T47D (cell line): ENCODE data around the gene SLC25A29.
"Not testable (repeated sequence)": the region's sequence is repeated elsewhere in the genome, so short reads cannot be mapped to it uniquely, and the experiment has no call there.

Experiments
- DNase-seq, 2 experiments: peaks; one replicate each; pipeline versions ENCODE4 v3.0.0 to v3.0.0-alpha.2; 2011 to 2012; ENCODE audit warnings: low read depth in 1 of 2, low spot score in 1 of 2
- JUND ChIP-seq: IDR thresholded peaks from 2 replicates; pipeline ENCODE4 v1.6.1; 2012; ENCODE audit warnings: low read depth
- in situ Hi-C: cut with HindIII; loops from 2 replicates; pipeline ENCODE4 v1.10.0; 2016; ENCODE audit warnings: low sequenced_read_pairs, low pct_unique_long_range_greater_than_20kb

SLC25A29 gene

DNA sequence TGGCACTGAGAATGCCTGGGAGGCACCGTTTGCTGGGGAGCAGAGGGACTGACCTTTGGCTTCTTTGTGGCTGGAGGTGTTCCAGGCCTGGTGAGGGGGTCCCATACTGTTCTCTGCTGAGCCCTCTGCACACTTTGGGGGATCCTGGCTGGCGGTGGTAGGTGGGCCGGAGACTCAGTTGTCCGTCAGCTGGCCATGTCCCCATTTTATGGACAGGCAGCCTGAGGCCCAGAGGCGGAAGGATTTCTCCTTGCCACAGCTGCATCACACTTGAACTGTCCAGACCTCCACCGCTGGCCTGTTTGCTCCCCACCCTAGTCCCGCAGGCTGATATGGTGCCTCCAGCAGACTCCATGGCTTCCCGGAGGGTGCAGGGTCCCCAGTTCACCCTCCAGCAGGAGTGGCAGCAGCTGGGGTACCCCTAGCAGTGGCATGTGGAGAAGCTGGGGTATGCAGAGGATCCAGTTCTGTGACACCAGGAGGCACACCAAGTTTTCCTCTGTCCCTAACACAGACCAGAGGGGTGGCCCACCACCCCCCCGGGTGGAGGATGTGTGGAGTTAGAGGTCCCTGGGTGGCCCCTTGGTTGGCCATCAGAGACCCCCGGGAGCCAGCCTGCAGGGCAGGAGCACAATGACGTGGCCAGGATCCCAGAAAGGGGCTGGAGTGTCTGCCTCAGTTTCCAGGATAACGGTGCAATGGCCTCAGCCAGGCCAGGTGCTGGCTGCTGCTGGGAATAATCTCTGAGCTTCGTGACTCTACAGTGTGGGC, 14.8 kb downstream of the SLC25A29 start:
- TF ChIP-seq JUND: no peak
- in situ Hi-C loops: no loop called here
- DNase-seq: no peak

DNA sequence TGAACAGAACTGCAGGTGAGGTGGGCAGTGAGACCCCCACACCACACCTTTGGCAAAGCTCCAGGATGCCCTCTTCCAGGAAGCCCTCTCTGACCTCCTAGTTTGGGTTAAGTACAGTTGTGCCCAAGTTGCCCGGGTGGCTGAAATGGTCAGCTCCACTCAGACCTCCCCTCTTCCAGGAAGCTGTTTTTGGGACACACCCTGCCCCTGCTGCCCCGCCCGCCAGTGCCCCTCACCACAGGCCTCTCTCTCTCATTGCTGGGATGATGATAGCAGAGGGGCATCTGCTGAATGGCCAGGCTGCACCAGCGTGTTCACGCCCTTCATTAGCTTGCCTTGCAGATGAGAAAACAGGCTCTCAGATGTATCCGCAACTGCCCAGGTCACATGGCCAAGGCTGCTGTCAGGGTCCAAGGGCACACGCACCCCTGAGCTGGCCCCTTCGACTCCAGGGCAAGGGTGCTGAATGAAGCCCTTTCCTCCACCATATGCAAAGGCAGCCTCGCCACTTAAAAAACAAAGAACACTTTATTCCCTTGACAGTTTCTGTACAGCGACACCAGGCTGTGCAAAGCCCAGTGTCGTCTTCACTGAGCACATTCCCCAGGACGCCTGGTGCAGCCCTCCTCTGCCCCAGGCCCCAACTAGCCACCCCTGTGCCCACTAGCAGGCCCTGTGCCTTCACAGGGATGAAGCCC, 15.5 kb downstream of the SLC25A29 start:
- no peak for DNase-seq
- in situ Hi-C loops: no loop called here
- TF ChIP-seq JUND: no peak

DNA sequence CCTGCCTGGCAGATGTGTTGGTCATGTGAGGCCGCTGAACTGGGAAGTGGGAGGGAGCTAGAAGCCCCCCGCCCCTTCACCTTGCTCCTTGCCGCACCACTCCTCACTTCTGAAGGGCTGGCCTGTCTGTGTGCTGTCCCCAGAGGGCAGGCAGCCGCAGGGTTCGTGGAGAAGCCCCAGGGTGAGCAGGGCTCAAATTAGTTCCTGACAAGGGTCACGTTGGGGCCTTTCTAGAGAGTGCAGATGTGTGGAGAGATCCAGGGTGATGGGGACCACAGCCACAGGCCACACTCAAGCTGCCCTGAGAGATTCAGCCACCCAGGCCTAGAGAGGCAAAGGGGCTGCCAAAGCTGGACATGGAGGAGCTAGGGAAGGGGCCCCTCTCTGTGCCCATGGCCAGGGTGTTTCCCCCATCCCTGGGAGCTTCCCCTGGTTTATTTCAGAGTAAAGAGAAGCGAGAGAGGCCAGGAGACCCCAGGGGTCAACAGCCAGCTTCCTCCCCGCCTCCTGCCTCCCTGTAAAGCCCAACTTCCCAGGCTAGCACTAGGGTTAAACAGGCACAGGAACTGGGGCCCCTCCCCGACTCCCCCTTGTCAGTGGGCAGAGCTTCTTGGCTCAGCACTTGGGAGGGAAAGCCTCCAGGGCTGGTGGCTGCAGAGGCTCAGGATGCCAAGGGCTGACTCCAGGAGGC, 16.2 kb downstream of the SLC25A29 start:
- TF ChIP-seq JUND: no peak
- no peak for DNase-seq
- in situ Hi-C loops: no loop called here

DNA sequence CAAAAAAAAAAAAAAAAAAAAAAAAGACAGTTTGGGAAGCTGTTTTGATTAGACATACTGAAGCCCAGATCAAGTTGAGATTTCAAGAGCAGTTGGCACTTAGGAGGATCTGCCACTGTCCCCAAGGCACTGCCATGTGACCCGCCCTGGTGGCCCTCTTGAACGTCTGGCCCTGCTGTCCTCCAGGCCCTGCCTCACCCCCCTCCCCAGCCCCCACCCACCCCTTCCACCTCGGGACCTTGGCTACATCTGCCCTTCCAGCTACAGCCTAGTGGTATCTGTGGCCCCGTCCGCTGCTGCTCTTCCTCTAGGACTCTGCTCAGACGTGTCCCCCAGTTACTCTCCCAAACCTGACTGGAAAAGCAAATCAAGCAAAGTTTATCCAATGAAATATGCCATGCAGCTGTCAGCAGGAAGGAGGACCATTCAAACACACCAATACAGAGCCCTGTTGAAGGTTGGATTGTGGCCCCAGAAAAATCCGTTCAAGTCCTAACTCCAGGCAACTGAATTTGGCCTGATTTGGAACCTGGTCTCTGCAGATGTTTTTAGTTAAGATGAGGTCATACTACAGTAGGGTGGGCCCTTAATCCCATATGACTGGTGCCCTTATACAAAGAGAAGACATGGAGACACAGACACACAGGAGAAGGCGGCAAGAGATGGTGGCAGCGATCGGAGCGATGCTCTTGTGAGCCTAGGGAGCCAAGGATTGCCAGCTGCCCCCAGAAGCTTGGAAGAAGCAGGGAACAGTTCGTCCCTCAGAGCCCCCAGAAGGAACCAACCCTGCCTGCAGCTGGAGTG, 17.7 kb downstream of the SLC25A29 start:
- no peak for TF ChIP-seq JUND
- DNase-seq: no peak
- in situ Hi-C loops: no loop called here

DNA sequence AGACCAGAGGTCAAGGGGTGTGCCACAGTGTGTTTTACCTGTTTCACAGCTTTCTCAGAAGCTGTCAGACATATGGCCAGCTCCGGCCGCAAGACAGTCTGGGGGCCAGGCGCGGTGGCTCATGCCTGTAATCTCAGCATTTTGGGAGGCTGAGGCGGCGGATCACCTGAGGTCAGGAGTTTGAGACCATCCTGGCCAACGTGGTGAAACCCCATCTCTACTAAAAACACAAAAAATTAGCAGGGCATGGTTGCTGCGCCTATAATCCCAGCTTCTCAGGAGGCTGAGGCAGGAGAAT, 18.3 kb downstream of the SLC25A29 start:
- DNase-seq, in situ Hi-C loops: not testable (repeated sequence)

DNA sequence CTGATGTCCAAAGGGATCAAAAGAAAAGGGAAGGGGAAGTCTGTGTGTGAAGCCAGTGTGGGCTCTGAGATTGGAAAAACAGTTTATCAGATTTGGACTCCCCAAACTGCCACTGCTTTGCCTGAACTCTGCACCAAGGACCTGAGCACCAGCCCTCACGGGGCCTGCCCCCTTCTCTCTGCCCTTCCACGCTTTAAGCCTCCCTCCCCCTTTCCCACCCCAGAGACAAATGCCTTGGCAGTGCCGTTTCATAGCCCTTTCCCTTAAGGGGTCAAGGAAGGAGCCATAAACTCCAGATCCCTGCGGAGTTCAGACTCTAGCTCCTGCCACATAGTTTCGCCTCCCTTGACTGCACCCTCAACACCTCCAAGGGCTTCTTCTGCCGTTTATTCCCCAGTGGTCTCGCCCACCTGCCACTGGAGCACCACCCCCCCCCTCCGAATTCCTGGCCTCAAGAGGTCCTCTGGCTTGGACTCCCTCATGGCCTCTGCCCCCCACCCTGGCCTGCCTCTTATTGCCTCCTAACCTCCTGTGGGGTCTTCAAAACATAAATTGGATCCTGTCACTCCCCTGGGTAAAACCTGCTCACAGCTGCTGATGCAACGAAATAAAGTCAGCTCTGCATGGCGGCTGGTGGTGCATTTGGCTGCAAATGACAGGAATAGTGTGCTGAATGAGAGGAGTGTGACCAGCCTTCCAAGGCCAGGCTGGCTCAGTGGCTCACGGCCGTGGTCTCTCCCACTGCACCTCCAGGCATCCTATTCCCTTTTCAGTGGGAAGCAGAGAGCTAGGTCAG, 18.8 kb downstream of the SLC25A29 start:
- no peak for TF ChIP-seq JUND
- DNase-seq: no peak
- in situ Hi-C loops: no loop called here

DNA sequence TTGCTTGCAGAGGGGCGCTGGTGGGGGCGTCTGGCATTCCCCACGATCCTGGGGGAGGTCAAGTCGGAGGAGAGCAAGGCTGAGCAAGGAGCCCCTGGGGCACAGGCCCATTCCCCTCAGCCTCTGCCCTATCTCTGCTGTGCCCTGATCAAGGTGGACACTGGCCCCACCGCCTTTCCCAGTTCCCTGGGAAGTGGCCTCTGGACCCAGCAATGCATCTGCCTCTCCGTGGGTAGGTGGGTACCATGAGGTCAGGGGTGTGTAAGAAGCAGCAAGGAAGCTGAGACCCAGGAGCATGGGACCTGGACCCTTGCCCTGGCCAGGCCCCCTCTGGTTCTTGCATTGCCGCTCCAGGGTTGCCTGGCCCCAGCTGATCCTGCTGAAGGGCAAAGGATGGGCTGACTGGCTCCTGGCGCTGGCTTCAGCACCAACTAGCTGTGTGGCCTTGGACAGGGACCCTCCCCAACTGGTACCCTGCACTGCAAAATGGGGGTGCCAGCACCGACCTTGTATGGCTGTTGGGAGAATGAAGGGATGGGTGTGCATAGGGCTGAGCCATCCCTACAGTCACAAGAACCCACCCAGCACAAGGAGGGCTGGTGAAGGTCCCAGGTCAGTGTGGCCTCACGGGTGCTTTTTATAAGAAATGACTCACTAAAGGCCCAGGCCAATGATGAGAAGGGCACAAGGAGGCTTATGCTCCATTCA, 19.6 kb downstream of the SLC25A29 start:
- no peak for TF ChIP-seq JUND
- DNase-seq: no peak
- in situ Hi-C loops: no loop called here

DNA sequence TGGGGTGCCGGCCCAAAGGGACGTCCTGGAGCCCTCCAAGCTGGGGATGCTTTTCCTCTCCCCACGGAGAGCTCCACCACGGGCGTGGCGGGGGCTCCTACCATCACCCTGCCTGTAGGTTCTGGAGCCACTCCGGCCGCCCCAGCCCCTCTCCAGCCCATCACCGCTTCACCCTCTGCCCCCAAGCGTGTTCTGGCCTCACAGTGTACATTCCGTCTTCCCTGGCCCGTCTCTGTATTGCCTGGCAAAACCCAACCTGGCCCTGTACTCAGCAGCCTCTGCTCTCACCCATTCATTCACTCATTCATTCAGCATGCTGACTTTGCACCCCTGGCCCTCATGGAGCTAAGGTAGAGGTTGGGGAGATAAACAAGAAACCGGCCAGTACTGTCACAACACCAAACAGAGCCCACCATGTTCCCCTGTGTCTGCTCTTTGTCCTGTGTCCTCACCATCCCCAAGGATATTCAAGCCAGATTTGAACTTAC, 20.3 kb downstream of the SLC25A29 start:
- in situ Hi-C loops: no loop called here
- no peak for DNase-seq
- TF ChIP-seq JUND: no peak

DNA sequence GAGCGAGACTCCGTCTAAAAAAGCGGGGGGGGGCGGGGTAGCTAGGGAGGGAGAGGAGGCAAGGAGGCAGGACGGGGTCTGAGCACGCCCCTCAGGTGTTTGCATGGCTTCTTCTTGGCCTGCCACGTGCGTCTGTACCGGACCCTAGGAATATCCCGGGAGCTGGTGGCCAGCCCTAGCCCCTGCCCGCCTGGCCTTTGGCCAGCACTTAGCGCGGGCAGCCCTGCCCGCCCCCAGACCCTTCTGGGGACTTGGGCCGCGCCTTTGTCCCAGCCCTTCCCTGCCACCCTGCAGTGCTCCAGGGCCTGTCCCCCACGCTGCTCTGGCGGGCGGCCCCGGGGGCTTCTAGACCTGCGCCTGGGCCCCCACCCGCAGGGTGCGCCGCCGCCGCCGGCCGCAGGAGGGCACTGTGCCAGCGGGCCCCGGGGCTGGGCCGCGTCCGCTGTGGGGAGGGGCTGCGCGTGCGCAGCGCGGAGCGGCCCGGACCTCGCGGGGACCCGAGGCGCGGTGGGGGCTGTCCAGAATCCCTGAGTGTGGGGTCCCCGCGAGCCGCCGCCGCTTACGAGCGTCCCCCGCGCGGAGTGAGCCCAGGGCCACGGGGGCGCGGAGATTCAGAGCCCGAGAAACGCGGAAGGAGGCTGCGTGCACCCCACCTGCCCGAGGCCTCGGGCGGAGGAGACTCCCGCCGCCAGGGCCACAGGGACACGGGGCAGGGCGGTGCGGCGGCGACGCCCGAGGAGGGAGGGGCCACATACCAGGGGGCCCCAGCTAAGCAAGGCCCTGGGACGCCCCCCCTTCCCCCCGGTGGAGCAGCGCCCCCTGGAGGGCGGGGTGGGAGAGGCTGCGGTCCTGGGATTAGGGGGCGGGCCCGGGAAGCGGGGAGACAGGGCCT, 21.0 kb downstream of the SLC25A29 start:
- no peak for TF ChIP-seq JUND
- DNase-seq: peak; percentile 76 to 89
- in situ Hi-C loops: no loop called here

DNA sequence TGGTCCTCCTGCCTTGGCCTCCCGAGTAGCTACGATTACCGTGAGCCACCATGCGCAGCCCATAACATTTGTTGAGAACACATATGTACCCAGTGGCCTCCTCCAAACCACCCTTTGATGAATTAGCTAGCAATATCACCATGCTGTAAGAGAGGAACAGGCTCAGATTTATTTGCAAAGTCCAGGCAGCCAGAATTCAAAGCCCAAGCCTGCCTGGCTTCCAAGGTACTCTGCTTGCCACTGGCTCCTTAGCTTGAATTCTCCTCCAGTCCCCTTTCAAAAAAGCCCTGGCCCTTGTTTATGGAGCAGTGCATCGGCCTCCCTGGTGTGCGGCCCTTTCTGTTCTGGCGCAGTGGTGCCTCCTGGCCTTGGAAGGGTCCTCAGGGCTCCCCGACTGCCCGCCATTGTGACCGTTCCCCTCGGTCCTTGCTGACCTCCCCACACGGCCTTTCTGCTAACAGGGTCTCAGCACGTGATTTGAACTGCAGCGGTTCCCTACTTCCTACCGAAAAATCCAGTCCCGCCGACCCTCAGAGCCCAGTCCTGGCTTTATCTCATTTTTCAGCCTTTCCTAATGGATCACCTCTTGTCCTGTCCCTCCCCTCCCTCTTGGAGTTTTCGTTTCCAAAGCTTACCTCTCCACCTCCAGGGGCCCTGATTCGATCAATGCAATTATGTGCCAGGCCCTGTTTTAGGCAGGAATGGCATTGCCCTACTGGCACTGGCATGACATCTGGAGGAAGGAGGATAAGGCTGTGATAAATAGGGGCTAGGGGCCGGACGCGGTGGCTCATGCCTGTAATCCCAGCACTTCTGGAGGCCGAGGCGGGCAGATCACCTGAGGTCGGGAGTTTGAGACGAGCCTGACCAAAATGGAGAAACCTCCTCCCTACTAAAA, 22.0 kb downstream of the SLC25A29 start:
- DNase-seq: no peak
- no peak for TF ChIP-seq JUND
- in situ Hi-C loops: no loop called here

DNA sequence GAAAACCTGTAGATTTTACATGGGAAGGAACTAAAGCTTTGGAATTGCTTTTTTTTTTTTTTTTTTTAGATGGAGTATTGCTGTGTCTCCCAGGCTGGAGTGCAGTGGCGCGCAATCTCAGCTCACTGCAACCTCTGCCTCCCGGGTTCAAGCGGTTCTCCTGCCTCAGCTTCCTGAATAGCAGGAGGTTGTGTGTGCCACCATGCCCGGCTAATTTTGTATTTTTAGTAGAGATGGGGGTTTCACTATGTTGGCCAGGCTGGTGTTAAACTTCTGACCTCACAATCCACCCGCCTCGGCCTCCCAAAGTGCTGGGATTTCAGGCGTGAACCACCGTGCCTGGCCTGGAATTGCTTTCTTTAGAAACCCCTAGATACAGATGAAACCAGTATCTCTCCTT, 22.8 kb downstream of the SLC25A29 start:
- DNase-seq, in situ Hi-C loops: not testable (repeated sequence)
